Tongue (tissue), 2 donors: ENCODE data around the gene NET1. TPM values are rescaled to one million over a fixed set of nuclear protein-coding genes. Genes with fewer than 3 reads are reported as not detected.
"Not testable (repeated sequence)": the region's sequence is repeated elsewhere in the genome, so short reads cannot be mapped to it uniquely, and the experiment has no call there.

ENCODE experiments used
- DNase-seq: peaks from one replicate; pipeline ENCODE4 v3.0.0-alpha.2; 2015
- total RNA-seq: library from RNA; depleted of rRNA; stranded (reverse); fragments of >200 nt; gene quantifications from one replicate; pipeline ENCODE4 v1.2.3, GENCODE V29; 2014

The NET1 gene
- total RNA-seq, 1 donor from 2014 or later, result 225 TPM

GRCh38 chr10:5466451-5467206 lies 54.3 kb downstream of the NET1 start:
- peak; percentile 97 for DNase-seq

DNA sequence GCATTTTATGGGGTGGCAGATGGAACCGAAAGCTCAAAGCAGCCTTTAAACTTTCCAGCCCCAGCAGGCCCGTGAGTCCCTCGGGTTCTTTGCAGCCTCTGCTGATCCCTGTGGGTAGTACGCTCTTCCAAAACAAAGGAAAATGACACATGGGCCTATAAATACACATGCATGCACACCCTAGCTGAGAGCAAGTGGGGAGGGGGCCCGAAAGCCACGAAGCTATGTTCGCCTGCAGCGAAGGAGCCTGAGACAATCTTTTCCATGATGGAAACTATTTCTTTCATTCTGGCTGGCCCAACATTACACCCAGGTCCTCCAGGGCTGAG lies 54.8 kb downstream of the NET1 start:
- DNase-seq, result peak; percentile 77

DNA sequence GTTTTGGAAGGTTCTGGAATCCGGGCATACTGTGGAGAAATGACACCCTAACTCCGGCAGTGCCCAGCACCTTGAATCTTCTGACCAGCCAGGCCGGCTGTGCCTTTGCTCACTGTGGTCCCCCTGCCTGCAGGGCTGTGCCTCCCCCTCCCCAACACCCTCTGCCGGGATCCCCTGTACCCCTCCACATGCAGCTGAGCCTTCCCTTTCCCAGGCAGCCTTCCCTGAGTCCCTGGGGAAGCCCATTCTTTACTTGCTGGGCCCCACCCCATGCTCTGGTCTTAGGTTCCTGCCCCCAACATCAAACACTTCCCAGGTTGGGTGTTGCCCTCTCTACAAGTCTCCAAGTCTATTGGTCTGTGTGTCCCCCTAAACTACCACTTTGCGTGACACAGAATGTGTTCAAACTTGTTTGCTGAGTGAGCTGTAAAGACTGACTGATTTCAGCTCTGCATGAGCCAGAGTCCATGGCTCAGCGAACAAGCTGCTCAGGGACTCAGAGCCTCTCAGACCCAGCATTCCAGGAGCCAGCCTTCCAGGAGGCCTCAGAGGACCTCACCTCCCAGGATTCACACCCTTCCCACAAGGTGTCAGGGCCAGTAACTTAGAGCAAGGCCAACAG lies 55.4 kb downstream of the NET1 start:
- DNase-seq, result no peak

DNA sequence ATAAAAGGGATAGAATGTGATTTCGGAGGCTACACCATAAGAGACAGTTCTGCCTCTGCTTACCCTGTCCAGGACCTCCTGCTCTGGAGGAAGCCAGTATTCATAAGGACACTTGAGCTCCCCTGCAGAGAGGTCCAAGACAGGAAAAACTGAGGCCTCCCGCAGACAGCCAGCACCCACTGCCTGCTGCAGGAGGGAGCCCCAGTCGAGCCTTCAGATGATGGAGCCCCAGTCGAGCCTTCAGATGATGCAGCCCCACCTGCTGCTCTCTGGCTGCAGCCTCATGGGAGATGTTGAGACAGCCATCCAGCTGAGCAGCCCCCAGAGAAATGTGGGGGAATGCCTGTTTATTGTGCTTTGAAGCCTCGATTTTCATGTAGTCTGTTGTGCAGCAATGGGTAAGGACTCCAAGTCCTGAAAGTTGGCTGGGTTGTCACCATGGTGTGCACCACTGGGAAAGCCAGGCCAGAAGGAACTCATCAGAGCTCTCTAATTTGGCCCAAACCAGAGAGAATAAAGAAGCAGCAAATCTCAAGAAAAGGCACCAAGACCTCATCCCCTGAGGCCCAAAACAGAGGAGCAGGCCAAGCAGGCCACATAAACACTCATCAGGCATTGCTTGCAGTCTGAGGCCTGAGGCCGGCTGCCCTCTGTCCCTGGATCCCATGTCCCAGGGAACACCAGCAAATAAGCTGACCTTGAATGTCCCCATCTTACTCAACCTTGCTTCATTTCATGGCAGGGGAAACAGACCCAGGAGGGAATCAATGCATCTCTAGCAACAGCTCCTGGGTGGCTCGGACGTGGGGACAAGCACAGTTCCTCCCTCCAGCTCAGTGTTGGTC lies 56.1 kb downstream of the NET1 start:
- no peak for DNase-seq

DNA sequence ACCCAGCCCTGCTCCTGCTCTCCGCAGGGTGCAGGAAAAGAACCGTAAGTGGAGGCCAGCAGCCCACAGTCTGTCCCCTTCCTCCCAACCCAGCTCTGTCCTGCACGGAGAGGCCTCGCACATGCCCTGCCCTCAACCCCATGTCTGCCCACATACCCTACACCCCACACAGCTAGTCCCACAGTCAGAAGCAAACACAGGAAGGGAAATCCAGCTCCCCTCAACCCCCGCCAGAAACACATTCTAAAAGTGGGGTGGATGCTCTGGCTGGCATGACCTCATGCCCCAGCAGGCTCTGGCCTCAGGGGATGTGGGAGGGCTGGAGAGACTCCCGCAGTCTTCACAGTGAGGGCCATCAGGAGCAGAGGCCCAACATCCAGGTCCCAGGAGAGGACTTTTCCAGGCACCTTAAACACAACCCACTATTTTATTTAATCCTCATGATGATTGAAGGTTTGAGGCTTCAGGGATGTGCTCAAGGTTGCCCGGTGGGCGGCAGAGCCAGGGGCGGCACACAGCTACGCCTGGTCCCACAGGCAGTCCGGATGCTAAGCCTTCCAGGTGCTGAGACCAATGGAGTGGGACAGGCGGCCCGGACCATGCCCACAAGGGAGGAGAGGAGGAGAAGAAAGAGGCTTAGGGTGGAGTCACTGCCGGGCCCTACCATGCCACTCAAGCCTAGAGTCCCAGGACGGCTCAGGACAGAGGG lies 57.1 kb downstream of the NET1 start:
- DNase-seq, result no peak

DNA sequence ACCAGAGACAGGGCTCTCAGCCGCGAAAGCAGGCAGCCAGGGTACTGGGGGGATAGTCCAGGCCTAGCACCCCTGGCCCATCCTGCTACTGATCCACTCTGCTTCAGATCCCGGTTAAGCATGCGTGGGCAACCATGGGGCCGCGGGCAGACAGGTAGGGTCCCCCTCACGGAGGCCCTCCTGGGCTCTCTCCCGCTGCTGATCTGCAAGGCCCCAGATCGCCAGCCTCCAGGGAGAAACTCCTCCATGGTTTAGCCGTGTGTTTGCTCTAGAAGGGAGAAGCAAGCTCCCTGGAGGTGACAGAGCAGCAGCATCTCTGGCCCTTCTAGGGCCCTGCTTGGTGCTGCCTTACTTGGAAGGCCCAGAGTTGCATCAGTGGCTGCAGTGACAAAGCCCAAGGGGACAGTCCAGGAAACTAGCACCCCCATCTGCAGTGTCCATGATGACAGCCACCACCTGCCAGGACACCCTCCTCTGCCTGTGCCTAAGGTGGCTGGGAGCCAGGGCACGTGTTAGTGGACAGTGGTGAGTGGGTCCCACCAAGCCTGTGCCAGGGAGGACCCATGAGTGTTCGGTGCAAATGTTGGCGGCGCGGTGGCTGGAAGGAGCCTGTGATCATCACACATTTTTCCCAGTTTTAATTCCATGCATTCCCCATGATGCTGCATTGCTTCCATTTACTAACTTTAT lies 57.9 kb downstream of the NET1 start:
- no peak for DNase-seq

DNA sequence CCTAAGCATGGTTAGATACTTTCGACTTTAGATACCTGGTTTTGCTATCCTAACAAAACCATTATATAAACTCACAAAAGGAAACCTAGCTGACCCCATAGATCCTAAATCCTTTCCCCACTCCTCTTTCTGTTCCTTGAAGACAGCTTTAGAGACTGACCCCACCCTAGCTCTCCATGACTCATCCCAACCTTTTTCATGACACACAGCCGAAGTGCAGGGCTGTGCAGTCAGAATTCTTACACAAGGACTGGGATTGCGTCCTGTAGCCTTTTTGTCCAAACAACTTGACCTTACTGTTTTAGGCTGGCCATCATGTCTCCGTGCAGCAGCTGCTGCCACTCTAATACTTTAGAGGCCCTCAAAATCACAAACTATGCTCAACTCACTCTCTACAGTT lies 62.3 kb downstream of the NET1 start:
- DNase-seq, result not testable (repeated sequence)

DNA sequence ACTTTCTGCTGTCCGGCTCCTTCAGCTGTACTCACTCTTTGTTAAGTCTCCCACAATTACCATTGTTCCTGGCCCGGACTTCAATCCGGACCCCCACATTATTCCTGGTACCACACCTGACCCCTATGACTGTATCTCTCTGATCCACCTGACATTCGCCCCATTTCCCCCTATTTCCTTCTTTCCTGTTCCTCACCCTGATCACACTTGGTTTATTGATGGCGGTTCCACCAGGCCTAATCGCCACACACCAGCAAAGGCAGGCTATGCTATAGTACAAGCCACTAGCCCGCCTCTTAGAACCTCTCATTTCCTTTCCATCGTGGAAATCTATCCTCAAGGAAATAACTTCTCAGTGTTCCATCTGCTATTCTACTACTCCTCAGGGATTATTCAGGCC lies 62.7 kb downstream of the NET1 start:
- DNase-seq, result not testable (repeated sequence)

GRCh38 chr10:5475974-5476807 lies 63.8 kb downstream of the NET1 start:
- DNase-seq, result not testable (repeated sequence)

DNA sequence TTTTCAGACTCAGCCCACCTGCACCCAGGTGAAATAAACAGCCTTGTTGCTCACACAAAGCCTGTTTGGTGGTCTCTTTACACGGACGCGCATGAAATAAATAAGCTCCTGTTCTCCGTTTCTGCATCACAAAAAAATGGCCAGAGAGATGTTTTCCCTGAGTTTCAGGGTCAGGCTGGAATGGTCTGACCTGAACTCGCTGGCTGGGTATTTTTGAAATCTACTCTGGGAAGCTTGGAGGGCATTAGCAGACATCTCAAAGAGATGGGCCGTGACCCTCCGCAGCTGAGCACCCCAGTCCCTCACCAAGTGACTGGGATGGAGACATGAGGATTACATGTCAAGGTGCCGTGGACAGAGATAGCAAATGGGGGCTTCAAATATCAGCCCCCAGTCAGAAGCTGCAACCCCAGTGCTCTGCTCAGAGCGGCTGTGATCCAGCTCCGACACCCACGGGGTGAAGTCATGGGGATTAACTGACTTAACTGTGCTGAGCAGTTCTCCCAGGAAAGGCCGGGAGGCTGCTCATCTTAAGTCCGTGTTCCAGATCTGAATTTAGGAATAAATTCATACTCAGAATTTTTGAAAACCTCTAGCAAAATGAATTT lies 64.7 kb downstream of the NET1 start:
- peak; percentile 73 for DNase-seq

DNA sequence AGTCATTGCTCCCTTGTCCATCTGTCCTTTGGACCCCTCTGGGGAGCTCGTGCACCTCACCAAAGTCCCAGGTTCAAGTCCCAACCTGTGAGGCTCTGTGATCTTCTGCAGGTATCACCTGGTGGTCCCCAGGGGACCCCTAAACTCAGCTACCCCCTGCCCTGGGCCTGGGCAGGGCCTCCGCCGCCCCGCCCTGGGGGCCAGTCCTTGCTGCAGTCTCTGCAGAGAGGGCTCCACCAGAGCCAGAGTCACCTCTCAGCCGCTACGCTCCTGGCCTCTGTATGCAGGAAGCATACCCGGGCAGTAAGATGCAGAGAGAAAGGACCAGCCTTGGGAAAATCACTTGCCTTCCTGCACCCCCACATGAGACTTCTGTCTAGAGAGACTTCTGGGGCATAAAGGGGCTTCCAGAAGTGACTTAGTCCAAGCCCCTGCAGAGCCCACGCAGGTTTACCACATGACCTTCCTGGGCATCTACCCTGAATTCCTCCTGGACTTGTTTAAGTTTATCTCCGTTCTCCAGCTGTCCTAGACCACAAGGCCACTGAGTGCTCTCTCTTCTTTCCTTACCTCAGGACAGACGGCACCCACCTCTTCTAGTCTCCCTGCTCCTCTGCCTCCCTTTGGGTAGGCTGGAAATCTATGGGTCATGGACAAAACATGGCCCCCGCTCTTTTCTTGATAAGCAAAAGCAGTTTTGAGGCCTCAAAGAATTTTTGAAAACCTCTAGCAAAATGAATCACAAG lies 65.8 kb downstream of the NET1 start:
- DNase-seq, result no peak

GRCh38 chr10:5478694-5479305 lies 66.4 kb downstream of the NET1 start:
- no peak for DNase-seq

- DNase-seq, result no peak
Observed at GRCh38 chr10:5479481-5480161, 67.3 kb downstream of the NET1 start.

DNA sequence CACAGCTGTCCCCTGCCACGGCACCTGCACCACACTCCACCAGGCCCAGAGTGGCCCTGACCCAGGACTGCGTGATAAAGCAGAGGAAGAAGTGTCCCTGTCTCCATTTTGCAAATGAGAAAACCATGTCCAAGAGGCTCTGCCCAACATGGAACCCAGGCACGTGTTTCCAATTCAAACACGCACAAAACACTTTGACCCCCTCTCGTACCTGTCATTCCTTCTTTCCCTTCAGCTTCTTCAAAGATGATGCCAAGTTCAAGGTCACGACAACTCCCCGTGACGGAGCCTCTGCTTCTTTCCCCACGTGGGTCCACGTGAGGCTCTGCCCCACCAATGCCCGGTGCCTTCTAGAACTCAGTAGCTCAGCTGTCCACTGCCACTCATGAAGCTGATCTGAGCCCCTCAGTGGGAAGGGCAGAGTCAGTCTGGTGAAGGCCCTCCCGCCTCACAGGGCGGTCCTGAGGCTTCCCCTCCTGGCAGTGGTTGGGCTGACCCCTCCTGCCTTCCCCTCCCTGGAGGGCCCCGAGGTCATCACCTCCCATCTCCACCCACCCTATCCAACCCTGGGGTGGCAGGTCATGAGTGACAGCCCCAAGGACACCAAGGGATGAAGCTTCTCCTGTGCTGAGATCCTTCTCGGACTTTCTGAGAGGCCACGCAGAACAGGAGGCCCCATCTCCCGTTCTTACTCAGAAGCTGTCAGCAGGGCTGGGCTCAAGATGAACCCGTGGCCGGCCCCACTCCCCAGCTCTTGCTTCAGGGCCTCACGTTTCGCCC lies 68.0 kb downstream of the NET1 start:
- peak; percentile 56 for DNase-seq

- DNase-seq, result no peak
Observed at GRCh38 chr10:5481121-5481520, 68.8 kb downstream of the NET1 start.

- DNase-seq, result no peak
Observed at GRCh38 chr10:5482016-5482415, 69.7 kb downstream of the NET1 start.

DNA sequence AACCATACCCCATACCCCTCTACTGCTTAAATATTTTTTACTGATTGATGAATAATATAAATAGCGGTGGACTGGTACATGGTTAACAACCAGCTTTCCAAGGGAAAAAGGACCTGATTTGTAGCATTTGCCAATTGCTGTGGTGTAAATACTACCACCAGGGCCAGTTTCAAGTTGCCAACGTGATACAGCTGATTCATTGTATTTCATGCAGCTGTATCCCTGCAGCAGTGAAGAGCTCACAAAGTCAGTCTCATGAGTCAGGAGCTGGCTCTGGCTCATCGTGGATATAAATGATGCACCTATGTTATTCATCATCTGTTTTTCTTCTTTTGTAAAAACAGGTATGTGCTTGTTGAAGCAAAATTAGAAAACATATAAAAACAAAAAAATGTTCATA lies 71.8 kb downstream of the NET1 start:
- no peak for DNase-seq

- DNase-seq, result no peak
Observed at GRCh38 chr10:5485290-5485689, 72.9 kb downstream of the NET1 start.
